Spleen (tissue), 11 donors: Measurements from ENCODE around the gene PDE6G. TPM values are rescaled to one million over a fixed set of nuclear protein-coding genes. Genes with fewer than 3 reads are reported as not detected.
A peak's percentile ranks its signal among the peaks of the same experiment; 100 is the strongest.

ENCODE experiments used
- DNase-seq: peaks from one replicate; pipeline ENCODE4 v3.0.0-alpha.2; 2020
- H3K27ac ChIP-seq, 8 donors: fragments of 200-600 bp; sonication (generic) in 7 of 8; 1 replicate in 4 of 8; 2 replicates in 4 of 8; pipeline versions ENCODE4 v1.5.0 to v1.8.0; 2016 to 2021; ENCODE audit warnings: inconsistent platforms in 4 of 8, mild to moderate bottlenecking in 4 of 8, moderate library complexity in 1 of 8
- H3K27me3 ChIP-seq, 7 donors: fragments of 200-600 bp; sonication (generic) in 6 of 7; replicated peaks in 1 of 7; 1 replicate in 4 of 7; 2 replicates in 3 of 7; pipeline versions ENCODE4 v1.5.0 to v1.8.0; 2016 to 2021; ENCODE audit warnings: inconsistent platforms in 3 of 7, mild to moderate bottlenecking in 1 of 7
- H3K36me3 ChIP-seq, 6 donors: fragments of 200-600 bp; sonication (generic) in 5 of 6; 1 replicate in 4 of 6; 2 replicates in 2 of 6; pipeline versions ENCODE4 v1.5.0 to v1.8.0; 2016 to 2021; ENCODE audit warnings: inconsistent platforms in 2 of 6
- H3K4me1 ChIP-seq, 6 donors: fragments of 200-600 bp; sonication (generic) in 5 of 6; 1 replicate in 3 of 6; 2 replicates in 3 of 6; pipeline versions ENCODE4 v1.5.0 to v1.8.0; 2016 to 2021; ENCODE audit warnings: inconsistent platforms in 3 of 6
- H3K4me3 ChIP-seq, 8 donors: fragments of 200-600 bp; sonication (generic) in 7 of 8; 1 replicate in 4 of 8; 2 replicates in 4 of 8; pipeline versions ENCODE4 v1.5.0 to v1.8.0; 2016 to 2021; ENCODE audit warnings: inconsistent platforms in 4 of 8, mild to moderate bottlenecking in 4 of 8, moderate library complexity in 2 of 8
- H3K9me3 ChIP-seq, 8 donors: fragments of 200-600 bp; sonication (generic) in 7 of 8; 1 replicate in 4 of 8; 2 replicates in 4 of 8; pipeline versions ENCODE4 v1.5.0 to v1.8.0; 2016 to 2021; ENCODE audit warnings: inconsistent platforms in 4 of 8
- POLR2A ChIP-seq, 3 donors: fragments of 450-650 bp; IDR thresholded peaks; one replicate each; pipeline ENCODE4 v1.5.1; 2017; ENCODE audit warnings: antibody characterized with exemption in 3 of 3, mild to moderate bottlenecking in 1 of 3
- POLR2AphosphoS5 ChIP-seq, 3 donors: sonication (generic); formaldehyde crosslinking; IDR thresholded peaks; one replicate each; pipeline ENCODE4 v1.5.1; 2017; ENCODE audit warnings: antibody characterized with exemption in 3 of 3
- WGBS, 5 donors: extraction: QIAGEN DNeasy Blood & Tissue Kit in 3 of 5; methylation state at CpG; one replicate each; pipeline versions ENCODE4 v1.1.5 to v1.1.7; 2013 to 2018; 5-methylcytosine and 5-hydroxymethylcytosine counted together
- intact Hi-C: fragments of 100-400 bp; cut with DNase I; formaldehyde crosslinking; loops from one replicate; pipeline ENCODE4 v1.15.0; 2023; ENCODE audit warnings: low total_unique reads
- polyA plus RNA-seq, 3 donors: library from polyadenylated mRNA; stranded (reverse); fragments of 200-250 nt; gene quantifications; one replicate each; pipeline ENCODE4 v1.2.1, GENCODE V29; 2013
- total RNA-seq, 7 donors: library from RNA; depleted of rRNA in 3 of 7; stranded (reverse); fragments of >200 nt in 3 of 7; fragmentation: NEBNext Ultra II Directional in 4 of 7; extraction: Animal tissue kit (Norgen Biotek cat#: 25700) in 4 of 7; gene quantifications; one replicate each; pipeline versions ENCODE4 v1.1.0 to v1.2.1, GENCODE V29; 2016 to 2021
- TF ChIP-seq, protein P1 (sequence below), 11 experiments: fragments of 200-600 bp in 7 of 11; fragments of 450-650 bp in 4 of 11; sonication (generic) in 4 of 11; IDR thresholded peaks in 8 of 11; conservative IDR thresholded peaks in 3 of 11; 1 replicate in 7 of 11; 2 replicates in 4 of 11; pipeline versions ENCODE4 v1.4.0 to v1.8.0; 2016 to 2021; ENCODE audit warnings: antibody characterized with exemption in 11 of 11, inconsistent platforms in 4 of 11, mild to moderate bottlenecking in 1 of 11
- donor health status: healthy with polysubstance abuse.
- donor health status: DM: no; HTN: no; CAD: no; lungs with moderate emphysema.
- donor health status: DM: no; HTN: no; CAD: no.
- donor health status: Bipolar disorder and iron deficiency.
- donor health status: healthy.
- donor health status: DM: no; HTN: no; CAD: no.
- donor health status: DM: yes; HTN: yes; CAD: no.

PDE6G gene
- total and polyA plus RNA-seq, 10 donors, result 6.7 to 27.0 (median 19.4) TPM

DNA sequence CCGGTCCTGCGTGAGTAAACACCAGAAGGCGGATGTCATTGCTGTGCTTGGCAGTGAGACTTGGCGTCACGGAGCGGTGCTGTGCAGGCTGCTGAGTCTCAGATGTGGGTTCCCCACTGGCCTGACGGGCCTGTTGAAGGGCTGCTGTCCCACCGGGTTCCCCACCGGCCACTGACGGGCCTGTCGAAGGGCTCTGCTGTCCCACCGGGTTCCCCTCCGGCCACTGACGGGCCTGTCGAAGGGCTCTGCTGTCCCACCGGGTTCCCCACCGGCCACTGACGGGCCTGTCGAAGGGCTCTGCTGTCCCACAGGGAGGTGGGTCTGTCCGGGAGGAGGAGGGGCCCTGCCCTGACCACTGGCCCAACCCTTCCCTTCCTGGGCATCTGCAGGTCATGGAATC, 30.3 kb upstream of the PDE6G start:
- Histone ChIP-seq H3K4me3 (no peak overlapping the region), H3K4me1 (peaks cover 19 to 55% (median 39%) of the 10 kb centered on the region in 6 donors), H3K27ac (no peak overlapping the region), H3K9me3 (no peaks in the 10 kb centered on the region), H3K27me3 (no peaks in the 10 kb centered on the region), H3K36me3 (peaks cover 0 to 72% (median 60%) of the 10 kb centered on the region in 6 donors)
- intact Hi-C loops, result no loop called here
- 90 to 100% (median 95%) methylated on average over 1 to 20 of the region's 20 CpGs for WGBS, 5 donors
- no peak for DNase-seq
- no peak for TF ChIP-seq POLR2A (IDR thresholded peaks at IDR 0.05)
- TF ChIP-seq, protein P1, sequence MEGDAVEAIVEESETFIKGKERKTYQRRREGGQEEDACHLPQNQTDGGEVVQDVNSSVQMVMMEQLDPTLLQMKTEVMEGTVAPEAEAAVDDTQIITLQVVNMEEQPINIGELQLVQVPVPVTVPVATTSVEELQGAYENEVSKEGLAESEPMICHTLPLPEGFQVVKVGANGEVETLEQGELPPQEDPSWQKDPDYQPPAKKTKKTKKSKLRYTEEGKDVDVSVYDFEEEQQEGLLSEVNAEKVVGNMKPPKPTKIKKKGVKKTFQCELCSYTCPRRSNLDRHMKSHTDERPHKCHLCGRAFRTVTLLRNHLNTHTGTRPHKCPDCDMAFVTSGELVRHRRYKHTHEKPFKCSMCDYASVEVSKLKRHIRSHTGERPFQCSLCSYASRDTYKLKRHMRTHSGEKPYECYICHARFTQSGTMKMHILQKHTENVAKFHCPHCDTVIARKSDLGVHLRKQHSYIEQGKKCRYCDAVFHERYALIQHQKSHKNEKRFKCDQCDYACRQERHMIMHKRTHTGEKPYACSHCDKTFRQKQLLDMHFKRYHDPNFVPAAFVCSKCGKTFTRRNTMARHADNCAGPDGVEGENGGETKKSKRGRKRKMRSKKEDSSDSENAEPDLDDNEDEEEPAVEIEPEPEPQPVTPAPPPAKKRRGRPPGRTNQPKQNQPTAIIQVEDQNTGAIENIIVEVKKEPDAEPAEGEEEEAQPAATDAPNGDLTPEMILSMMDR (IDR thresholded peaks at IDR 0.05 in 8 of 11, conservative IDR thresholded peaks at IDR 0.05 in 3 of 11), result no peak
- no peak for TF ChIP-seq POLR2AphosphoS5 (IDR thresholded peaks at IDR 0.05)

DNA sequence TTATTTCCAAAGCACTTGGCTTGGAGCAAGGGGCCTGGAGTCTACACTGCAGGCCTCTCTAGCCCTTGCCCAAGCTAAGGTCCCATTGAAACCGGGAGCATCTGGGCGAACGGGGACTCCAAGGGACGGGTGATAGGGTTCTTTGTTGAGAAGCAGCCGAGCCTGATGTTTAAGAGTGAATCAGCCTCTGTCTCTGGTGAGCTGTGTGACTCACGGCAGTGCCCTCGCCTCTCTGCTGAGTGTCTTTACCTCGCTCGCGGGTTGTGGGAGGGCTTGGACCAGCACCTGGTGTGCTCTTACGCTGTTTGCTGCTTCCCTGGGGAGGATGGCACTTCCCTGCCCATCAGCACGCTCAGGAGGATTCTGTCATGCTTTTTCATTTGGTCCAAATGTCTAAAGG, 28.8 kb upstream of the PDE6G start:
- intact Hi-C loops, result no loop called here
- H3K27me3 ChIP-seq, result no peaks in the 10 kb centered on the region
- peaks cover 19 to 60% (median 39%) of the 10 kb centered on the region in 6 donors for H3K4me1 ChIP-seq
- H3K4me3 ChIP-seq, result peak overlapping the region in 7 of 8 donors; percentile 92 to 100 (median 98)
- 76 to 83% (median 78%) methylated on average over 9 to 12 of the region's 12 CpGs for WGBS, 5 donors
- peaks cover 0 to 72% (median 56%) of the 10 kb centered on the region in 6 donors for H3K36me3 ChIP-seq
- no peaks in the 10 kb centered on the region for H3K9me3 ChIP-seq
- DNase-seq, result no peak
- TF ChIP-seq, protein P1 (IDR thresholded peaks at IDR 0.05 in 8 of 11, conservative IDR thresholded peaks at IDR 0.05 in 3 of 11), result no peak
- no peak for TF ChIP-seq POLR2AphosphoS5 (IDR thresholded peaks at IDR 0.05)
- TF ChIP-seq POLR2A (IDR thresholded peaks at IDR 0.05), result no peak
- peak overlapping the region in 3 of 8 donors; percentile 91 to 95 (median 95) for H3K27ac ChIP-seq

DNA sequence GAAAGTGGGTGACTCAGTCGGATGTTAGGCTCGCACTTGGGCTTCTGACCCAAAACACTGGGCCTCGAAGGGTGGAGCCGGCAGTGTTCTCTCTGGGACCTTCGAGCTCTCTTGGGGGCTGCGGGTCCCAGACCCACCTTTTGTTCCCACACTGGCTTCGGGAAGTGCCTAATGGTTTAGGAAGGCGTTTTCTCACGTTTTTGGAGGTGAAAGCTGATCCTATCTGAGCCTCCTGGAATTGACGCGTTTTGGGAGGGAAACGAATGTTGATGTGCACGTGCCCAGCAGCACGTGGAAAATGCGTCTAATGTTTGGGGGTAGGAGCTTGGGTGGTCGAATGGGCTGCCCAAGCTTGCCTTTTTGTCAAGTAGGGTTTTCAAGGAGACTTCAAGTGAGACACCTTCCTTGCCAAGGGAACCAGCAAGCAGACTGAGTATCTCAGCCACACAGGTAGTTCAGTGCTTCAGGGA, 28.1 kb upstream of the PDE6G start:
- Histone ChIP-seq H3K9me3 (no peaks in the 10 kb centered on the region), H3K27ac (peak overlapping the region; percentile 75 to 95 (median 88)), H3K4me3 (peak overlapping the region; percentile 89 to 100 (median 98)), H3K36me3 (peaks cover 0 to 72% (median 50%) of the 10 kb centered on the region in 6 donors), H3K4me1 (peaks cover 19 to 60% (median 39%) of the 10 kb centered on the region in 6 donors), H3K27me3 (no peaks in the 10 kb centered on the region)
- TF ChIP-seq POLR2AphosphoS5 (IDR thresholded peaks at IDR 0.05), result no peak
- no peak for TF ChIP-seq POLR2A (IDR thresholded peaks at IDR 0.05)
- TF ChIP-seq, protein P1 (IDR thresholded peaks at IDR 0.05 in 8 of 11, conservative IDR thresholded peaks at IDR 0.05 in 3 of 11), result no peak
- no peak for DNase-seq
- intact Hi-C loops, result no loop called here
- 2 to 6% (median 4%) methylated on average over 4 to 16 of the region's 16 CpGs for WGBS, 5 donors

DNA sequence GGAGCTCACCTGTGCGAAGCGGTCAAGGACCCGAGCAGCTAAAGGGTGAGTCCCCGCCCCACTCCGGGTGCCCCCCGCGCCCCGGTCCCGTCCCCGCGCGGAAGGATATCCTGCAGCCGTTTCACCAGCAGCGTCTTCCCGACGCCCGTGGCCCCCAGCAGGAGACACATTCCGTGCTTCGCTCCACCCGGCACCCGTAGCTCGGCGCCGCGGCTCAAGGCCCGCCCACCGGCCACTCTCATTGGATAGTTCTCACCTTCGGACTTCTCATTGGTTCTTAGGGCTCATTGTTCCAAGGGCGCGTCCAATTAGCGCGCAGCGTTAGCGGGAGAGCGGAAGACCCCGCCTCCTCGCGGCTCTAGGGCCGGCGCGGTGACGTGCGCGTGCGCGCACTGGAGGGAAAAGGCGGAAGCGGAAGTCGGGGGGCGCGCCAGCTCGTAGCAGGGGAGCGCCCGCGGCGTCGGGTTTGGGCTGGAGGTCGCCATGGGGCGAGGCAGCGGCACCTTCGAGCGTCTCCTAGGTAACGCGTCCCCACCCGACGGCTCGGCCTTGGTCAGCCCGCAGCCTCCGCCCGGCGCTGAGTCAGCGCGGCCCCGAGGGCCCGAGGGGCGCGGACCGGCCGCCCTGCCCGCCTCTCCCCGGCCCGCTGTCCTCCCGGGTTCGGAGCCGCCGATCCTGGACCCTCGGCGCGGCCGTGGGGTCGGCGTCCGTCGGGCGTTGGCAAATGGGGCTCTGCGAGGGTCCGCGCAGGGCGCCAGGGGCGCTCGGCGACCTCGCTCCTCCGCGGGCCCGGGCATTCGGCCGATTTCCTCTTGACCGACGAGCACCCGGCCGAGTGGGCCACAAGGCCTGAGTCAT, 27.5 kb upstream of the PDE6G start, which contains the start of the genes ARL16 and HGS:
ARL16 (minus strand) TSS at position 214 of the 858 bp plus-strand sequence; CDS start at position 170, 44 bp downstream.
HGS (plus strand) TSS at position 428 of the 858 bp plus-strand sequence; CDS start at position 484, 56 bp downstream.
- intact Hi-C loops, result no loop called here
- Histone ChIP-seq H3K9me3 (no peaks in the 10 kb centered on the region), H3K4me1 (peaks cover 19 to 60% (median 39%) of the 10 kb centered on the region in 6 donors), H3K36me3 (peaks cover 0 to 71% (median 44%) of the 10 kb centered on the region in 6 donors), H3K4me3 (peak within 1 kb of the TSS; percentile 89 to 100 (median 98)), H3K27me3 (no peaks in the 10 kb centered on the region), H3K27ac (peak within 1 kb of the TSS; percentile 75 to 95 (median 88))
- WGBS, 5 donors, result 0 to 1% (median 1%) methylated on average over 16 to 112 of the region's 112 CpGs
- TF ChIP-seq, protein P1 (IDR thresholded peaks at IDR 0.05 in 8 of 11, conservative IDR thresholded peaks at IDR 0.05 in 3 of 11), result peak in 5 of 11 experiments; percentile 15 to 46 (median 25)
- TF ChIP-seq POLR2A (IDR thresholded peaks at IDR 0.05) (peak in 1 of 3 donors; percentile 12), POLR2AphosphoS5 (IDR thresholded peaks at IDR 0.05) (peak; percentile 90 to 95 (median 92))
- peak; percentile 98 for DNase-seq
